COLO829 (cell line): ENCODE results near the gene WDR11.
A peak's percentile ranks its signal among the peaks of the same experiment; 100 is the strongest.
"Not testable (repeated sequence)": the region's sequence is repeated elsewhere in the genome, so short reads cannot be mapped to it uniquely, and the experiment has no call there.

ENCODE experiments used
- DNase-seq: peaks from one replicate; pipeline ENCODE4 v3.0.0; 2012; ENCODE audit warnings: low spot score

Gene WDR11

GRCh38 chr10:120841522-120842189, 9.5 kb upstream of the WDR11 start:
- no peak for DNase-seq

GRCh38 chr10:120854388-120854787, 3.2 kb downstream of the WDR11 start:
- DNase-seq = no peak

GRCh38 chr10:120861178-120861855, 10.2 kb downstream of the WDR11 start:
- DNase-seq = no peak

- DNase-seq = no peak
Observed at GRCh38 chr10:120873741-120874140, 22.6 kb downstream of the WDR11 start.

- no peak for DNase-seq
Observed at GRCh38 chr10:120883071-120883470, 31.9 kb downstream of the WDR11 start.

- DNase-seq = no peak
Observed at GRCh38 chr10:120887482-120887881, 36.3 kb downstream of the WDR11 start.

- peak; percentile 39 for DNase-seq
Observed at GRCh38 chr10:120891365-120891764, 40.2 kb downstream of the WDR11 start.

- no peak for DNase-seq
Observed at GRCh38 chr10:120894556-120894955, 43.4 kb downstream of the WDR11 start.

GRCh38 chr10:120897343-120897742, 46.2 kb downstream of the WDR11 start:
- DNase-seq = peak; percentile 42

GRCh38 chr10:120905268-120905667, 54.1 kb downstream of the WDR11 start:
- DNase-seq = no peak

- no peak for DNase-seq
Observed at GRCh38 chr10:120917521-120918250, 66.5 kb downstream of the WDR11 start.

GRCh38 chr10:120923886-120924285, 72.7 kb downstream of the WDR11 start:
- not testable (repeated sequence) for DNase-seq

- no peak for DNase-seq
Observed at GRCh38 chr10:120926611-120927010, 75.4 kb downstream of the WDR11 start.

GRCh38 chr10:120927352-120927751, 76.2 kb downstream of the WDR11 start:
- no peak for DNase-seq

GRCh38 chr10:120929166-120929565, 78.0 kb downstream of the WDR11 start:
- DNase-seq = no peak

GRCh38 chr10:120931423-120931822, 80.3 kb downstream of the WDR11 start:
- no peak for DNase-seq

- DNase-seq = no peak
Observed at GRCh38 chr10:120931999-120932398, 80.8 kb downstream of the WDR11 start.

- no peak for DNase-seq
Observed at GRCh38 chr10:120938822-120939221, 87.7 kb downstream of the WDR11 start.

GRCh38 chr10:120940299-120940900, 89.2 kb downstream of the WDR11 start:
- no peak for DNase-seq

- no peak for DNase-seq
Observed at GRCh38 chr10:120941501-120941900, 90.3 kb downstream of the WDR11 start.

- peak; percentile 34 for DNase-seq
Observed at GRCh38 chr10:120942806-120943413, 91.7 kb downstream of the WDR11 start.

- DNase-seq = no peak
Observed at GRCh38 chr10:120943542-120943941, 92.4 kb downstream of the WDR11 start.
